H1 (cell line): ENCODE data around the gene GFY.

Experiments
- ASH2L ChIP-seq: fragments of 200-600, 300-600 bp; sonication (generic); IDR thresholded peaks from one replicate; pipeline ENCODE4 v1.7.1; 2017; ENCODE audit warnings: low read length
- CEBPB ChIP-seq: IDR thresholded peaks from 2 replicates; pipeline ENCODE4 v1.6.1; 2012; ENCODE audit warnings: low read depth, low read length
- GABPA ChIP-seq: IDR thresholded peaks from 2 replicates; pipeline ENCODE4 v1.6.1; 2011; ENCODE audit warnings: mild to moderate bottlenecking, low read length, moderate library complexity, borderline replicate concordance; ENCODE audit not compliant: insufficient read depth
- POLR2AphosphoS5 ChIP-seq: IDR thresholded peaks from 2 replicates; pipeline ENCODE4 v1.6.1; 2011; ENCODE audit warnings: low read depth, low read length
- SUZ12 ChIP-seq: fragments of 200-600 bp; sonication (generic); IDR thresholded peaks from 2 replicates; pipeline ENCODE4 v1.6.1; 2012; ENCODE audit warnings: mild to moderate bottlenecking, inconsistent platforms, low read length, moderate library complexity, mixed read lengths
- ZNF274 ChIP-seq: IDR thresholded peaks from 2 replicates; pipeline ENCODE4 v1.7.0; 2012; ENCODE audit warnings: low read length, borderline replicate concordance; ENCODE audit errors: extremely low read depth
- TF ChIP-seq, protein P1 (sequence below), 3 experiments: IDR thresholded peaks; 1 replicate in 2 of 3; 2 replicates in 1 of 3; pipeline versions ENCODE4 v1.5.1 to v1.6.1; 2011; ENCODE audit warnings: low read length in 3 of 3, mild to moderate bottlenecking in 3 of 3, inconsistent platforms in 2 of 3, low read depth in 1 of 3, moderate library complexity in 1 of 3; ENCODE audit not compliant: insufficient read depth in 1 of 3; ENCODE audit errors: control extremely low read depth in 1 of 3
- TF ChIP-seq, protein P2 (sequence below): IDR thresholded peaks from 2 replicates; pipeline ENCODE4 v1.6.1; 2011; ENCODE audit warnings: low read depth, mild to moderate bottlenecking, low read length; ENCODE audit not compliant: insufficient read depth

DNA sequence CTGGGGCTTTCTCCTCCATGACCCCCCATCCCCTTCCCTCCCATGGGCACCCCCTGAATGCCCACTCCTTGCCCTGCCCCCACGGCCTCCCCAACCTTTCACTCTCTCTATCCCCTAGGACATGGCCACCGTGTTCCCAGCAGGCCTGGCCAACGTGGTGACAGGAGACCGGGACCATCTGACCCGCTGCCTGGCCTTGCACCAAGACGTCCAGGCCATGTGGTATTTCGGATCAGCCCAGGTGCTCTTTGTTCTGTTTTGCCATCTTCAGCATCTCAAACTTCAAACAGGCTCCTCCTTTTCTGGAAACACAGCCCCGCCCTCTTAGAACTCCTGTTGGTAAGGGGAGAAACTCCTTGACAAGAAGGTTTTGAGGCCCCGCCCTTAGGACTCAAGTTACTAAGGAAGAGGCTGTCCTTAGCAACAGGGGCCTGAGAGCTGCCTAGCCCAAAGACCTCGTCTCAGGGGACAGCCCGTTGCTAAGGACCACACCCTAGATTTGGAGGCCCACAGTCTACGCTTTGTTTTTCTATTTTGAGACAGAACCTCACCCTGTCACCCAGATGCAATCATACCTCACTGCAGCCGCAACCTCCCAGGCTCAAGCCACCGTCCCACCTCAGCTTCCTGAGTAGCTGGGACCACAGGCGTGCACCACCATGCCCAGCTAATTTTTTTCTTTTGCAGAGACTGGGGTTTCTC, 43.7 kb downstream of the GFY start:
- no peak for TF ChIP-seq POLR2AphosphoS5
- TF ChIP-seq, protein P1, sequence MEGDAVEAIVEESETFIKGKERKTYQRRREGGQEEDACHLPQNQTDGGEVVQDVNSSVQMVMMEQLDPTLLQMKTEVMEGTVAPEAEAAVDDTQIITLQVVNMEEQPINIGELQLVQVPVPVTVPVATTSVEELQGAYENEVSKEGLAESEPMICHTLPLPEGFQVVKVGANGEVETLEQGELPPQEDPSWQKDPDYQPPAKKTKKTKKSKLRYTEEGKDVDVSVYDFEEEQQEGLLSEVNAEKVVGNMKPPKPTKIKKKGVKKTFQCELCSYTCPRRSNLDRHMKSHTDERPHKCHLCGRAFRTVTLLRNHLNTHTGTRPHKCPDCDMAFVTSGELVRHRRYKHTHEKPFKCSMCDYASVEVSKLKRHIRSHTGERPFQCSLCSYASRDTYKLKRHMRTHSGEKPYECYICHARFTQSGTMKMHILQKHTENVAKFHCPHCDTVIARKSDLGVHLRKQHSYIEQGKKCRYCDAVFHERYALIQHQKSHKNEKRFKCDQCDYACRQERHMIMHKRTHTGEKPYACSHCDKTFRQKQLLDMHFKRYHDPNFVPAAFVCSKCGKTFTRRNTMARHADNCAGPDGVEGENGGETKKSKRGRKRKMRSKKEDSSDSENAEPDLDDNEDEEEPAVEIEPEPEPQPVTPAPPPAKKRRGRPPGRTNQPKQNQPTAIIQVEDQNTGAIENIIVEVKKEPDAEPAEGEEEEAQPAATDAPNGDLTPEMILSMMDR (IDR thresholded peaks at IDR 0.05; ENCODE audit: control extremely low read depth in 1 of 3, insufficient read depth in 1 of 3, low read depth in 1 of 3, low read length in 3 of 3): no peak
- no peak for TF ChIP-seq ASH2L
- no peak for TF ChIP-seq SUZ12
- no peak for TF ChIP-seq GABPA
- TF ChIP-seq, protein P2, sequence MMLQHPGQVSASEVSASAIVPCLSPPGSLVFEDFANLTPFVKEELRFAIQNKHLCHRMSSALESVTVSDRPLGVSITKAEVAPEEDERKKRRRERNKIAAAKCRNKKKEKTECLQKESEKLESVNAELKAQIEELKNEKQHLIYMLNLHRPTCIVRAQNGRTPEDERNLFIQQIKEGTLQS: no peak
- no peak for TF ChIP-seq ZNF274
- no peak for TF ChIP-seq CEBPB
